Mononuclear cell (primary cell): ENCODE measurements around the gene PDILT. TPM values are rescaled to one million over a fixed set of nuclear protein-coding genes. Genes with fewer than 3 reads are reported as not detected.
"Not testable (repeated sequence)": the region's sequence is repeated elsewhere in the genome, so short reads cannot be mapped to it uniquely, and the experiment has no call there.

Experiments
- H3K27me3 ChIP-seq: 2 replicates; pipeline ENCODE4 v1.6.0; 2011; ENCODE audit warnings: low read length, control low read depth; ENCODE audit not compliant: insufficient read depth
- H3K4me1 ChIP-seq: 2 replicates; pipeline ENCODE4 v1.5.1; 2011; ENCODE audit warnings: mild to moderate bottlenecking, low read length, control low read depth; ENCODE audit not compliant: insufficient read depth
- H3K4me3 ChIP-seq: 2 replicates; pipeline ENCODE4 v1.5.1; 2011; ENCODE audit warnings: mild to moderate bottlenecking, low read length, moderate library complexity
- H3K9me3 ChIP-seq: 2 replicates; pipeline ENCODE4 v1.5.1; 2011; ENCODE audit warnings: low read depth, mild to moderate bottlenecking, control low read depth, low read length
- total RNA-seq: library from RNA; depleted of rRNA; stranded (reverse); fragments of >200 nt; gene quantifications from one replicate; pipeline ENCODE4 v1.2.3, GENCODE V29; 2012

The PDILT gene
- total RNA-seq = not detected

DNA sequence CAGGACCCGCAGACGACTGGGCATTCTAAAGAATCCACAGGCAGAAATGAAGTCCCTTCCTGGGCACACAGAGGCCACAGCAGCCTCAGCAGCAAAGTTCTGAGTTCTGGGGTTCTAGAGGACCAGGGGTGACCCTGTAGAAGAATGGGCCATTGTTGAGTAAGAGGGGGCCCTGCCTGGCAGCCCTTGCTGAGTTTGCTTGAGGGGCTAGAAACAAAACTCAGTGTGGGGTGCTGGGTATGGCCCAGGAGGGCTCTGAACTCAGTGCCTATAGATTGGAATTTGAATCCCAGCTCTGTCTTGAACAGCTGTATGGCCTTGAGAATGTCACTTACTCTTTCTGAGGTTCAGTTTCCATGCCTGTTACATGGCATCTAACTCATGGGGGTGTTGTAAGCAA, at the start of gene PDILT:
Gene PDILT, minus strand, starts transcription at position 101 of the 400 bp plus-strand sequence. CDS start 5,437 bp downstream, outside the sequence.
- Histone ChIP-seq H3K4me1 (peaks cover 4% of the 10 kb centered on the region), H3K9me3 (no peaks in the 10 kb centered on the region), H3K4me3 (no peak within 1 kb of the TSS), H3K27me3 (no peaks in the 10 kb centered on the region)

DNA sequence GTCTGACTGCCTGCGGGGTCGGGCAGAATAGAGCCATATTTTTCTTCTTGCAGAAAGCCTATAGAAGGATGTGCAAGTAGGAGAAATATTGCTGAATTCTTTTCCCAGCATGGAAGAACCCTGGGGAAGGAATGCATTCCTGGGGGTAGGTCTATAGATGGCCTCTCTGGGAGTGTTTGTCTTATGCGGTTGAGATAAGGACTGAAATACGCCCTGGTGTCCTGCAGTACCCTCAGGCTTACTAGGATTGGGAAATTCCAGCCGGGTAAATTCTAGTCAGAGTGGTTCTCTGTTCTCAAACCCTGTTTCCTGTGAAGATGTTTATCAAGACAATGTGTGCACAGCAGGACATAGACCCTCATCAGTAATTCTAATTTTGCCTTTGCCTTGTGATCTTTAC, 49.1 kb upstream of the PDILT start:
- not testable (repeated sequence) for H3K4me1 ChIP-seq, H3K27me3 ChIP-seq, H3K9me3 ChIP-seq

GRCh38 chr16:20451364-20451763, 46.8 kb upstream of the PDILT start, which contains the start of gene ACSM2A:
ACSM2A (plus strand) TSS chr16:20451521; CDS start chr16:20460115, 8,594 bp downstream.
- H3K4me3 ChIP-seq, H3K9me3 ChIP-seq, H3K4me1 ChIP-seq, H3K27me3 ChIP-seq: not testable (repeated sequence)

More for the DNA sequence above, 49.1 kb upstream of the PDILT start:
- not testable (repeated sequence) for H3K4me3 ChIP-seq

DNA sequence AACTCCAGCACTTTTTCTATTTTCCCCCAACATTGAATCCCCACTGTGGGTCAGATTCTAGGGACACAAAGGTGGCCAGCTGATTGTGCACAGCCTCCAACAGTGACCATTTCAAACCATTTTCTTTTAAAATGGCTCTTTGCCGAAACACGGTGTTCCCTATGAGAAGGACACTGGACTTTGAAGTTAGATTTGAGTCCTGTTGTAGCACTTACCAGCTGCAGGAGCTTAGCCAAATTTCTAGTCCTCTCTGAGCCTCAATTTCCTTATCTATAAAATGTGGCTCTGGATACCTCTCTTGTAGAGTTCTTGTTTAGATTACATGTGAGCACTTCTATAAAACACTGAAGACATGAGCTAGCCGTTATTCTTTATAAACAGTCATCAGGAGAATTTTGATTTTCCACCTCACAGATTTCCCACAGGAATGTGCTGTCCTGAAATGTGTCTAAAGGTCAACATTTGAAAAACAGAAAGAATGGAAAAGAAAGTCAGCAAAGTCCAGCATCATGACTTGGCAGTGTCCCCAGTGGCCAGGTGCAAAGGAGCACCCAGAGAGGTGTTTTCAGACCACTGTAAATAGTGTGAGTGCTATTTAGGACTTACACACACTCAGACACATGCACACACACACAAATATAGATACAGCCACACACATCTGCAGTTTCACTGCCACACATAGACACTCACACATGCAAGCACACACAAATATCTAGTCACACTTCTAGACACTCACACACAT, 42.3 kb upstream of the PDILT start:
- H3K4me3 ChIP-seq, H3K27me3 ChIP-seq, H3K4me1 ChIP-seq, H3K9me3 ChIP-seq: not testable (repeated sequence)

- H3K27me3 ChIP-seq, H3K4me1 ChIP-seq, H3K4me3 ChIP-seq, H3K9me3 ChIP-seq: not testable (repeated sequence)
Measured at GRCh38 chr16:20441859-20442258, 37.3 kb upstream of the PDILT start.

DNA sequence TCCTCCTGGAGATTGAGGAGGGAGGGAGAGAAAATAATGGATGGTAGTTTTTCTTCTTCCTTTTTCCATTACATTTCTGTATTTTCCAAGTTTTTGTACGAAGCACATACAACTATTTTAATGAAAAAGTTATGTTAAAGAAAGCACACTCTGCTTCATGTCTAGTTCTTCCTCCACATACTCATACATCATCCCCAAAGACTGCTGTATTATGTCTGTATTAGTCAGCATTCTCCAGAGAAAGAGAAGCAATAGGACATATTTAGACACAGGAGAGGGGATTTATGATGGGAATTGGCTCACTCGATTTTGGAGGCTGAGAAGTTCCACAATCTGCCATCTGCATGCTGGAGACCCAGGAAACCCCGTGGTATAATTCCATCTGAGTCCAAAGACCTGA, 36.7 kb upstream of the PDILT start:
- H3K9me3 ChIP-seq = no peaks in the 10 kb centered on the region
- no peak overlapping the region for H3K4me3 ChIP-seq
- no peaks in the 10 kb centered on the region for H3K27me3 ChIP-seq
- H3K4me1 ChIP-seq = no peaks in the 10 kb centered on the region

DNA sequence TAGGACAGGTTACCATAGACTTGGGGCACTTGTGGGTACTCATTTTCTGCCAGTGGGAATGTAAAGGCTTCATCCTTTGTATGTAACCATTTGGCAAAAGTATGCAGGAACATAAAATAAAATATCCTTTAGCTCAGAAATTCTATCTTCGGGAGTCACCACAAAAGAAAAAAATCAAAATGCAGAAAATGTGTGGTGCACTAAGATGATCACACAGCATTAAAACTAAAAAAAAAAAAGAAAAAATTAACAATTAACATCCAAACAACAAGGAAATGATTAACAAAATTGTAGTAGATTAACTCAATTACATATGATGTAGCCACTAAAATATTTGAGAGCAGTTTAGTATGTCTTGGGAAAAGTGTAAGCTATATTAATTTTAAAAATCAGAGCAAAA, 36.2 kb upstream of the PDILT start:
- H3K9me3 ChIP-seq, H3K4me1 ChIP-seq, H3K4me3 ChIP-seq, H3K27me3 ChIP-seq: not testable (repeated sequence)

- not testable (repeated sequence) for H3K27me3 ChIP-seq, H3K9me3 ChIP-seq, H3K4me3 ChIP-seq, H3K4me1 ChIP-seq
Measured at GRCh38 chr16:20439820-20440231, 35.3 kb upstream of the PDILT start.

DNA sequence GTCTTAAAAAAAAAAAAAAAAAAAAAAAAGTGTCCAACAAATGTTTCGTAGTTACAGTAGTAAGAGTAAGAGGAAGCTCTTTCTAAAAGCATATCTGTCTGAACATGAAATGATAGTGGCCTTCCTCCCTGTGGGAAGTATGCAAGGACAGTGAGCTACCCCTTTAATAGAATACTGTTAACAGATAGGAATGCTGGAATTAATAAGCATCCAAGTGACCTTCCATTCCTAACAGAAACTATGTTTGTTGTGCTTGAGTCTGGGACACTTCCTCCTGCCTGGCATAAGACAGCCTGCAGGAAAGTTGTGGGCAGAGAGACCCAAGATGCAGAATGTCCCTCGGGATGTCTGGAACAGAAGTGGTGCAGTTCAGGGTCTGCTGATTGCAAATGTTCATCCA, 34.4 kb upstream of the PDILT start:
- H3K27me3 ChIP-seq, H3K4me1 ChIP-seq, H3K9me3 ChIP-seq, H3K4me3 ChIP-seq: not testable (repeated sequence)

GRCh38 chr16:20430948-20431347, 26.4 kb upstream of the PDILT start:
- Histone ChIP-seq H3K9me3 (no peaks in the 10 kb centered on the region), H3K4me3 (no peak overlapping the region), H3K27me3 (no peaks in the 10 kb centered on the region), H3K4me1 (no peaks in the 10 kb centered on the region)

DNA sequence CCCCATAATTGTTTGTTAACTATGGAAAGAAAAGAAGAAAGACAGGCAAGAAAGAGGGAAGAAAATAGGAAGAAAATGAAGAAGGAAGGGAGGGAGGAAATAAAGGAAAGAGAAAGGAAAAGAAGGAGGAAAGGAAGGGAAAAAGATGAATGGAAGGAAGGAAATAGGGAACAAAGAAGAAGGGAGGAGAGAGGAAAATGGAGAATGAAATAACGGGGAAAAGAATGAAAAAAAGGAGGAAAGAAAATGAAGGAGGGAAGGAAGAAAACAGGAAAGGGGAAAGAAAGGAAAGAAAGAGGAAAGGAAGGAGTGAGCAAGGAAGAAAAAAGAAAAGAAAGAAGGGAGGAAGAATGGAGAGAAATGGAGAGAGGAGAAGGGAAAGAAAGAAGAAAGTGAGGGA, 25.9 kb upstream of the PDILT start:
- not testable (repeated sequence) for H3K4me3 ChIP-seq, H3K4me1 ChIP-seq, H3K9me3 ChIP-seq, H3K27me3 ChIP-seq

GRCh38 chr16:20429499-20429898, 25.0 kb upstream of the PDILT start:
- not testable (repeated sequence) for H3K9me3 ChIP-seq, H3K27me3 ChIP-seq, H3K4me3 ChIP-seq, H3K4me1 ChIP-seq

GRCh38 chr16:20427401-20427797, 22.9 kb upstream of the PDILT start:
- H3K9me3 ChIP-seq, H3K4me1 ChIP-seq, H3K4me3 ChIP-seq, H3K27me3 ChIP-seq: not testable (repeated sequence)

DNA sequence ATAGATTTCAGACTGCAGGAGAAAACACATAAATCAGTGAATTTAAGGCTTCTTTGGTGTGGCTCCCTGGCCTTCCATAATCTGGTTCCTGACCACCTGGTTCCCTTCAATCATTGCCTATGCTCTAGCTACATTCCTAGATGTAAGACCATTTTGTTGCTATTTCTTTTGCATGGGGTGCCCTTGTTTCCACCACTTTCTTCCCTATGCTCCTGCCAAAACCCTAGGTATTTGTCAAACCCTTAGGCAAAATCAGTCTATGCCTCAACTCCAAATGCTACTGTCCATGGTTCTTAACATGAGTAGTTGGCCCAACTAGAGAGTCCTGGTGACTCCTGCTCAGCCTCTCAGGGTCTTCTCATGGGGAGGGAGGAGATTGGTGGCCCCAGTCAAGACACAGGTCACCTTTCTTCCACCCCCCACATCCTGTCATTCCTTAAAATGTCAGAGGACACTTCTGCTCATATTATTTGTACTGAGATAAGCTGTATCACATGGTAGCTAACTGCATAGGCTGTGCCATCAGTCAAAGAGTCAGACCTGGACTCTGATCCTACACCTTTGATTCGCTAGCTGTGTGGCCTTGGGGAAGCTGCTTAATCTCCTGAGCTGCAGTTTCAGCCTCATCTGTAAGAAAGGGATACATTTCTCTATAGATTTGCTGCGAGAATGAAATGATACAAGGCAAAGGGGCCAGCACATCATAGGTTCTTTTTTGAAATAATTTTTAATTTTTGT, 19.8 kb upstream of the PDILT start:
- Histone ChIP-seq H3K4me3 (no peak overlapping the region), H3K27me3 (no peaks in the 10 kb centered on the region), H3K9me3 (no peaks in the 10 kb centered on the region), H3K4me1 (no peaks in the 10 kb centered on the region)

DNA sequence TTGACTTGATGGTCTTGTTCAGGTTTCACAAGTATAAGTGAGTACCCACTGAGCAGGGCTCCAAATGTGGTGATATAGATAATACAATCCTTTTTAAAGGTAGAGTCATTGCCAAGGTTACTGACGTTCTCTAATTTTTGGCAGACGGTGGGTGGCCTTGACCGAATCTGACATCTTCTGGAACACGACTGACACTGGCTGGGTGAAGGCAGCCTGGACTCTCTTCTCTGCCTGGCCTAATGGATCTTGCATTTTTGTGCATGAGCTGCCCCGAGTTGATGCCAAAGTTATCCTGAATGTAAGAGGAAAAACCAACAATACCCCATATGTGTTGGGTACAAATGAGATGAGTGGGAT, 19.2 kb upstream of the PDILT start:
- not testable (repeated sequence) for H3K4me3 ChIP-seq, H3K27me3 ChIP-seq, H3K4me1 ChIP-seq, H3K9me3 ChIP-seq

GRCh38 chr16:20421748-20422147, 17.2 kb upstream of the PDILT start:
- H3K9me3 ChIP-seq, H3K4me3 ChIP-seq, H3K27me3 ChIP-seq, H3K4me1 ChIP-seq: not testable (repeated sequence)
